IMR-90 (cell line): ENCODE results near the gene GAB1. TPM values are rescaled to one million over a fixed set of nuclear protein-coding genes. Genes with fewer than 3 reads are reported as not detected.

Experiments used
- ATAC-seq: fragments of 200-7000 bp; cut with Tn5 transposase; 2 replicates; pipeline ENCODE4 v1.9.1; 2020; ENCODE audit warnings: low read depth, mild to moderate bottlenecking, moderate library complexity
- BruUV-seq: library from RNA; stranded (reverse); fragments of 400-500 nt; replicated peaks from 2 replicates; lab custom pipeline; 2021; lab: Mats Ljungman, UMichigan
- CTCF ChIA-PET: fragments of 300-600 bp; formaldehyde crosslinking; extraction: SDS; loops from one replicate; lab custom pipeline; 2021; ENCODE audit warnings: antibody characterized with exemption; lab: Yijun Ruan, JAX
- POLR2A ChIA-PET: fragments of 300-600 bp; sonication (Branson Sonifier 250); formaldehyde crosslinking; loops from one replicate; lab custom pipeline; 2022; ENCODE audit warnings: antibody characterized with exemption; ENCODE audit not compliant: unreplicated experiment; lab: Charles Lee
- DNase-seq: peaks from one replicate; pipeline ENCODE4 v3.0.0; 2013
- H2AFZ ChIP-seq: replicated peaks from 2 replicates; pipeline ENCODE3; 2013; ENCODE audit warnings: low read length, mild to moderate bottlenecking; ENCODE audit not compliant: poor library complexity
- H2AK5ac ChIP-seq: 2 replicates; pipeline ENCODE4 v1.6.1; 2013; ENCODE audit warnings: low read depth, low read length, inconsistent platforms
- H2AK9ac ChIP-seq: replicated peaks from 2 replicates; pipeline ENCODE3; 2013; ENCODE audit warnings: mild to moderate bottlenecking, low read depth, low read length, moderate library complexity; ENCODE audit not compliant: poor library complexity
- H2BK120ac ChIP-seq: 2 replicates; pipeline ENCODE4 v1.6.1; 2013; ENCODE audit warnings: low read depth, low read length, inconsistent platforms
- H2BK15ac ChIP-seq: 3 replicates; pipeline ENCODE4 v1.6.1; 2013; ENCODE audit warnings: low read depth, low read length, inconsistent platforms
- H2BK20ac ChIP-seq: 2 replicates; pipeline ENCODE4 v1.6.1; 2013; ENCODE audit warnings: low read depth, mild to moderate bottlenecking, inconsistent platforms, low read length, moderate library complexity
- H2BK5ac ChIP-seq: 2 replicates; pipeline ENCODE4 v1.6.1; 2013; ENCODE audit warnings: mild to moderate bottlenecking, low read depth, low read length, inconsistent platforms; ENCODE audit not compliant: poor library complexity, severe bottlenecking
- H3K14ac ChIP-seq: replicated peaks from 2 replicates; pipeline ENCODE4 v1.6.1; 2013; ENCODE audit warnings: low read depth, low read length, inconsistent platforms
- H3K18ac ChIP-seq: 2 replicates; pipeline ENCODE4 v1.6.1; 2013; ENCODE audit warnings: low read depth, low read length, control low read depth
- H3K23ac ChIP-seq: 2 replicates; pipeline ENCODE4 v1.6.1; 2013; ENCODE audit warnings: low read depth, low read length, inconsistent platforms
- H3K27ac ChIP-seq: 2 replicates; pipeline ENCODE4 v1.5.1; 2013; ENCODE audit warnings: mild to moderate bottlenecking, control low read depth, low read length; ENCODE audit not compliant: insufficient read depth
- H3K27me3 ChIP-seq: 2 replicates; pipeline ENCODE4 v1.6.1; 2013; ENCODE audit warnings: low read length; ENCODE audit not compliant: control insufficient read depth, insufficient read depth
- H3K36me3 ChIP-seq: 2 replicates; pipeline ENCODE4 v1.6.1; 2013; ENCODE audit warnings: low read length, mixed read lengths; ENCODE audit not compliant: control insufficient read depth, insufficient read depth
- H3K4ac ChIP-seq: 2 replicates; pipeline ENCODE4 v1.6.1; 2013; ENCODE audit warnings: low read depth, low read length, inconsistent platforms
- H3K4me1 ChIP-seq: 2 replicates; pipeline ENCODE4 v1.6.1; 2013; ENCODE audit warnings: low read length, mixed read lengths; ENCODE audit not compliant: control insufficient read depth, insufficient read depth
- H3K4me2 ChIP-seq: 2 replicates; pipeline ENCODE4 v1.6.1; 2013; ENCODE audit warnings: low read depth, mild to moderate bottlenecking, control low read depth, low read length, moderate library complexity
- H3K4me3 ChIP-seq: 2 replicates; pipeline ENCODE4 v1.5.1; 2013; ENCODE audit warnings: low read depth, mild to moderate bottlenecking, control low read depth, low read length, moderate library complexity; ENCODE audit not compliant: insufficient read depth
- H3K56ac ChIP-seq: 2 replicates; pipeline ENCODE4 v1.6.1; 2013; ENCODE audit warnings: low read length, inconsistent platforms; ENCODE audit not compliant: insufficient read depth; ENCODE audit errors: extremely low read depth
- H3K79me1 ChIP-seq, 2 experiments: 2 replicates each; pipeline ENCODE4 v1.6.1; 2013; ENCODE audit warnings: low read length in 2 of 2, inconsistent platforms in 1 of 2, low read depth in 1 of 2
- H3K9ac ChIP-seq: 2 replicates; pipeline ENCODE4 v1.6.1; 2013; ENCODE audit warnings: low read depth, low read length, control low read depth
- H3K9me1 ChIP-seq: 2 replicates; pipeline ENCODE4 v1.6.1; 2013; ENCODE audit warnings: low read length, inconsistent platforms; ENCODE audit not compliant: insufficient read depth
- H3K9me3 ChIP-seq: 2 replicates; pipeline ENCODE4 v1.6.1; 2013; ENCODE audit warnings: low read length; ENCODE audit not compliant: control insufficient read depth, insufficient read depth
- H4K20me1 ChIP-seq: 2 replicates; pipeline ENCODE4 v1.6.1; 2013; ENCODE audit warnings: low read length, inconsistent platforms; ENCODE audit not compliant: insufficient read depth
- H4K5ac ChIP-seq: 2 replicates; pipeline ENCODE4 v1.6.1; 2013; ENCODE audit warnings: mild to moderate bottlenecking, low read depth, low read length, control low read depth
- H4K8ac ChIP-seq, 2 experiments: 2 replicates each; pipeline ENCODE4 v1.6.1; 2013; ENCODE audit warnings: low read depth in 2 of 2, low read length in 2 of 2, control low read depth in 1 of 2, inconsistent platforms in 1 of 2
- H4K91ac ChIP-seq: 2 replicates; pipeline ENCODE4 v1.6.1; 2013; ENCODE audit warnings: low read depth, low read length, inconsistent platforms; ENCODE audit not compliant: insufficient read depth
- BHLHE40 ChIP-seq: fragments of 150-350 bp; IDR thresholded peaks from 2 replicates; pipeline ENCODE4 v1.6.1; 2016; ENCODE audit warnings: mild to moderate bottlenecking, low read depth, low read length
- CEBPB ChIP-seq: IDR thresholded peaks from 2 replicates; pipeline ENCODE4 v1.6.1; 2012; ENCODE audit warnings: low read depth, low read length, improper control_type of control experiment
- CHD1 ChIP-seq: IDR thresholded peaks from 2 replicates; pipeline ENCODE4 v1.6.1; 2012; ENCODE audit warnings: low read depth, low read length, improper control_type of control experiment
- FOS ChIP-seq: fragments of 150-350 bp; IDR thresholded peaks from 2 replicates; pipeline ENCODE4 v1.6.1; 2016; ENCODE audit warnings: low read depth, low read length
- MAFK ChIP-seq: IDR thresholded peaks from 2 replicates; pipeline ENCODE4 v1.6.1; 2012; ENCODE audit warnings: low read depth, low read length, improper control_type of control experiment
- MAZ ChIP-seq: IDR thresholded peaks from 2 replicates; pipeline ENCODE4 v1.6.1; 2012; ENCODE audit warnings: low read depth, mild to moderate bottlenecking, low read length, improper control_type of control experiment, moderate library complexity, borderline replicate concordance
- MXI1 ChIP-seq: IDR thresholded peaks from 2 replicates; pipeline ENCODE4 v1.6.1; 2012; ENCODE audit warnings: low read depth, mild to moderate bottlenecking, low read length, moderate library complexity, borderline replicate concordance
- NFE2L2 ChIP-seq: fragments of 150-350 bp; IDR thresholded peaks from 2 replicates; pipeline ENCODE4 v1.6.1; 2016; ENCODE audit warnings: low read depth, mild to moderate bottlenecking, low read length
- POLR2A ChIP-seq: IDR thresholded peaks from 2 replicates; pipeline ENCODE4 v1.6.1; 2012; ENCODE audit warnings: mild to moderate bottlenecking, low read depth, low read length
- RAD21 ChIP-seq: IDR thresholded peaks from 2 replicates; pipeline ENCODE4 v1.6.1; 2012; ENCODE audit warnings: low read length, improper control_type of control experiment
- RCOR1 ChIP-seq: IDR thresholded peaks from 2 replicates; pipeline ENCODE4 v1.6.1; 2012; ENCODE audit warnings: mild to moderate bottlenecking, low read length, improper control_type of control experiment; ENCODE audit not compliant: insufficient replicate concordance
- RFX5 ChIP-seq: IDR thresholded peaks from 2 replicates; pipeline ENCODE4 v1.8.0; 2012; ENCODE audit warnings: low read depth, mild to moderate bottlenecking, low read length, moderate library complexity
- SMC3 ChIP-seq: fragments of 150-350 bp; IDR thresholded peaks from 2 replicates; pipeline ENCODE4 v1.6.1; 2016; ENCODE audit warnings: low read depth, mild to moderate bottlenecking, antibody characterized with exemption, low read length, moderate library complexity
- whole genome bisulfite sequencing, 2 experiments: methylation state at CpG; one replicate each; pipeline versions ENCODE4 v1.1.5 to v1.1.7; 2013; ENCODE audit warnings: missing lambda C conversion rate in 2 of 2; ENCODE audit not compliant: insufficient read length in 1 of 2; ENCODE audit errors: extremely low coverage in 2 of 2; 5-methylcytosine and 5-hydroxymethylcytosine counted together
- dilution Hi-C: fragments of 300-500 bp; cut with HindIII; formaldehyde crosslinking; loops from one replicate; pipeline ENCODE4 v1.14.3; 2018; ENCODE audit warnings: low sequenced_read_pairs; ENCODE audit not compliant: unreplicated experiment
- in situ Hi-C: fragments of 300-500 bp; cut with MboI; formaldehyde crosslinking; loops from 3 replicates; pipeline ENCODE4 v1.14.3; 2019; ENCODE audit warnings: low sequenced_read_pairs, inconsistent platforms, mixed read lengths
- intact Hi-C: fragments of 100-400 bp; cut with micrococcal nuclease; formaldehyde crosslinking; loops from 2 replicates; pipeline ENCODE4 v1.10.0; 2022
- polyA plus RNA-seq, 3 experiments: library from polyadenylated mRNA; depleted of rRNA; stranded (reverse); fragments of >200 nt; gene quantifications; 2 replicates each; pipeline ENCODE4 v1.2.3, GENCODE V29; 2012; ENCODE audit warnings: low replicate concordance in 1 of 3
- total RNA-seq: library from RNA; depleted of rRNA; stranded (reverse); fragments of >200 nt; gene quantifications from 2 replicates; pipeline ENCODE4 v1.2.3, GENCODE V29; 2012
- TF ChIP-seq, protein P1 (sequence below): fragments of 150-350 bp; IDR thresholded peaks from 2 replicates; pipeline ENCODE4 v1.6.1; 2017; ENCODE audit warnings: mild to moderate bottlenecking, antibody characterized with exemption, low read length, low read depth
- TF ChIP-seq, protein P2 (sequence below): conservative IDR thresholded peaks from 2 replicates; pipeline ENCODE4 v1.5.1; 2012; ENCODE audit warnings: mild to moderate bottlenecking, low read depth, low read length, improper control_type of control experiment
- TF ChIP-seq, protein P3 (sequence below): fragments of 150-350 bp; IDR thresholded peaks from 2 replicates; pipeline ENCODE4 v1.6.1; 2016; ENCODE audit warnings: low read depth, mild to moderate bottlenecking, low read length, moderate library complexity, borderline replicate concordance

Gene GAB1
- total and polyA plus RNA-seq, 2 of the 4 experiments (the other 2 are of a cell fraction) = 2.8 to 12.0 TPM

DNA sequence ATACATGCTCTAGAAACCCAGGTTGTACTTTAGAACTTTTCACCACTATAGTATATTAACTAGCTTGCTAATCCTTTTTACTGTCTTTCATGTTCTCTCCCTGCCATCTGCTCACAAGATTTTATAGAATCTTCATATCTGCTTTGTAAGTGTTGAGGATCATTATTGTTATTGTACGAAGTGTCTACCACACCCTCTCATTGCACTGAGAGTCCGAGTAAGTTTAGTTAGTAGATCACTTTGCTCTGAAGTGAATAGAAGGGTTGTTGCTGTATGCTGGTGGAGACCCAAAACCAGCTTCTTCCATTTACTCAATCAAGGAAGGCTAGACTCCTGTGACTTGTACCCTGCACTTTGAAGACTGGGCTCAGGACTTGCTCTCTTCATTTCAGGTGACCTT lies 17.1 kb downstream of the GAB1 start:
- Histone ChIP-seq H3K9me1 (peaks cover 5% of the 10 kb centered on the region; the same call in 1 of the 2 replicates), H3K4me1 (peaks cover 22% of the 10 kb centered on the region), H3K27ac (peak overlapping the region; percentile 38; the same call in 1 of the 2 replicates), H3K56ac (no peak overlapping the region), H3K36me3 (no peaks in the 10 kb centered on the region), H3K9me3 (no peaks in the 10 kb centered on the region), H3K14ac (peak overlapping the region; percentile 45; the same call in 1 of the 2 replicates), H2BK120ac (peak overlapping the region; percentile 73), H4K5ac (no peak overlapping the region), H2BK15ac (no peak overlapping the region; the same call in 2 of the 3 replicates), H2BK20ac (no peak overlapping the region; the same call in 1 of the 2 replicates), H3K79me1 (peaks cover 14 to 46% of the 10 kb centered on the region in 2 experiments), H2AK5ac (peak overlapping the region; percentile 35; the same call in 1 of the 2 replicates), H3K4ac (peak overlapping the region; percentile 27; the same call in 1 of the 2 replicates), H3K9ac (no peak overlapping the region), H4K91ac (peak overlapping the region; percentile 40), H3K4me2 (peak overlapping the region; percentile 29), H4K8ac (no peak overlapping the region), H2AK9ac (no peak overlapping the region), H4K20me1 (no peaks in the 10 kb centered on the region; the same call in 1 of the 2 replicates), H2BK5ac (no peak overlapping the region), H3K27me3 (no peaks in the 10 kb centered on the region), H3K23ac (peak overlapping the region; percentile 66), H2AFZ (no peak overlapping the region), H3K18ac (peak overlapping the region; percentile 72; the same call in 1 of the 2 replicates), H3K4me3 (no peak overlapping the region)
- in situ Hi-C loops (no loop called here), intact Hi-C loops (no loop called here), dilution Hi-C loops (no loop called here)
- ATAC-seq (no peak), DNase-seq (no peak)
- ChIA-PET CTCF (no interaction called here), POLR2A (no interaction called here)
- BruUV-seq = no TSS peak
- no CpG with 5 or more reads among the region's 2 CpGs for WGBS, 2 experiments
- TF ChIP-seq CHD1 = no peak
- TF ChIP-seq NFE2L2 = no peak
- TF ChIP-seq, protein P1, sequence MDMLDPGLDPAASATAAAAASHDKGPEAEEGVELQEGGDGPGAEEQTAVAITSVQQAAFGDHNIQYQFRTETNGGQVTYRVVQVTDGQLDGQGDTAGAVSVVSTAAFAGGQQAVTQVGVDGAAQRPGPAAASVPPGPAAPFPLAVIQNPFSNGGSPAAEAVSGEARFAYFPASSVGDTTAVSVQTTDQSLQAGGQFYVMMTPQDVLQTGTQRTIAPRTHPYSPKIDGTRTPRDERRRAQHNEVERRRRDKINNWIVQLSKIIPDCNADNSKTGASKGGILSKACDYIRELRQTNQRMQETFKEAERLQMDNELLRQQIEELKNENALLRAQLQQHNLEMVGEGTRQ = no peak
- no peak for TF ChIP-seq FOS
- no peak for TF ChIP-seq MXI1
- TF ChIP-seq CEBPB = no peak
- TF ChIP-seq, protein P2, sequence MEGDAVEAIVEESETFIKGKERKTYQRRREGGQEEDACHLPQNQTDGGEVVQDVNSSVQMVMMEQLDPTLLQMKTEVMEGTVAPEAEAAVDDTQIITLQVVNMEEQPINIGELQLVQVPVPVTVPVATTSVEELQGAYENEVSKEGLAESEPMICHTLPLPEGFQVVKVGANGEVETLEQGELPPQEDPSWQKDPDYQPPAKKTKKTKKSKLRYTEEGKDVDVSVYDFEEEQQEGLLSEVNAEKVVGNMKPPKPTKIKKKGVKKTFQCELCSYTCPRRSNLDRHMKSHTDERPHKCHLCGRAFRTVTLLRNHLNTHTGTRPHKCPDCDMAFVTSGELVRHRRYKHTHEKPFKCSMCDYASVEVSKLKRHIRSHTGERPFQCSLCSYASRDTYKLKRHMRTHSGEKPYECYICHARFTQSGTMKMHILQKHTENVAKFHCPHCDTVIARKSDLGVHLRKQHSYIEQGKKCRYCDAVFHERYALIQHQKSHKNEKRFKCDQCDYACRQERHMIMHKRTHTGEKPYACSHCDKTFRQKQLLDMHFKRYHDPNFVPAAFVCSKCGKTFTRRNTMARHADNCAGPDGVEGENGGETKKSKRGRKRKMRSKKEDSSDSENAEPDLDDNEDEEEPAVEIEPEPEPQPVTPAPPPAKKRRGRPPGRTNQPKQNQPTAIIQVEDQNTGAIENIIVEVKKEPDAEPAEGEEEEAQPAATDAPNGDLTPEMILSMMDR = no peak
- TF ChIP-seq RFX5 = no peak
- TF ChIP-seq MAFK = no peak
- no peak for TF ChIP-seq RAD21
- TF ChIP-seq, protein P3, sequence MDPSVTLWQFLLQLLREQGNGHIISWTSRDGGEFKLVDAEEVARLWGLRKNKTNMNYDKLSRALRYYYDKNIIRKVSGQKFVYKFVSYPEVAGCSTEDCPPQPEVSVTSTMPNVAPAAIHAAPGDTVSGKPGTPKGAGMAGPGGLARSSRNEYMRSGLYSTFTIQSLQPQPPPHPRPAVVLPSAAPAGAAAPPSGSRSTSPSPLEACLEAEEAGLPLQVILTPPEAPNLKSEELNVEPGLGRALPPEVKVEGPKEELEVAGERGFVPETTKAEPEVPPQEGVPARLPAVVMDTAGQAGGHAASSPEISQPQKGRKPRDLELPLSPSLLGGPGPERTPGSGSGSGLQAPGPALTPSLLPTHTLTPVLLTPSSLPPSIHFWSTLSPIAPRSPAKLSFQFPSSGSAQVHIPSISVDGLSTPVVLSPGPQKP = no peak
- TF ChIP-seq SMC3 = no peak
- TF ChIP-seq BHLHE40 = no peak
- no peak for TF ChIP-seq RCOR1
- TF ChIP-seq POLR2A = no peak
- TF ChIP-seq MAZ = no peak
